Esophagus squamous epithelium (tissue), 4 donors: ENCODE results near the gene CEP112.

Experiments used
- CTCF ChIP-seq, 6 experiments: fragments of 450-650 bp in 4 of 6; fragments of 200-600 bp in 2 of 6; sonication (generic) in 2 of 6; IDR thresholded peaks; one replicate each; pipeline ENCODE4 v1.5.1; 2016 to 2019; ENCODE audit warnings: antibody characterized with exemption in 6 of 6, mild to moderate bottlenecking in 4 of 6, moderate library complexity in 4 of 6
- POLR2A ChIP-seq, 4 donors: fragments of 450-650 bp; IDR thresholded peaks; one replicate each; pipeline ENCODE4 v1.6.1; 2017; ENCODE audit warnings: antibody characterized with exemption in 4 of 4, mild to moderate bottlenecking in 4 of 4, moderate library complexity in 3 of 4

GRCh38 chr17:65617496-65617895 lies 574.4 kb downstream of the CEP112 start:
- TF ChIP-seq CTCF (IDR thresholded peaks at IDR 0.05): no peak
- no peak for TF ChIP-seq POLR2A (IDR thresholded peaks at IDR 0.05)
